Measurements from ENCODE around the gene GREB1L. TPM values are rescaled to one million over a fixed set of nuclear protein-coding genes. Genes with fewer than 3 reads are reported as not detected.
A peak's percentile ranks its signal among the peaks of the same experiment; 100 is the strongest.

GREB1L gene
- total and polyA plus RNA-seq, 2 experiments from 2014 or later = 14.0 to 16.8 TPM

- no peaks in the 10 kb centered on the region for H3K36me3 ChIP-seq (replicated peaks; ENCODE audit: insufficient read depth, low read depth)
- peaks cover 4% of the 10 kb centered on the region for H3K4me1 ChIP-seq (ENCODE audit: insufficient read depth)
- no peaks in the 10 kb centered on the region for H3K9me3 ChIP-seq (ENCODE audit: low read depth)
- no peaks in the 10 kb centered on the region for H3K79me2 ChIP-seq
- no peaks in the 10 kb centered on the region for H4K20me1 ChIP-seq (ENCODE audit: insufficient read depth, poor library complexity, severe bottlenecking)
- peak overlapping the region; percentile 42 for H3K27ac ChIP-seq
- no peak for TF ChIP-seq EZH2phosphoT487 (IDR thresholded peaks at IDR 0.05; ENCODE audit: low read depth, severe bottlenecking, unreplicated experiment)
- no peaks in the 10 kb centered on the region for H3K9me2 ChIP-seq (replicated peaks; ENCODE audit: insufficient read depth)
- 63% methylated on average over 4 of the region's 4 CpGs for WGBS (ENCODE audit: low lambda C conversion rate, missing lambda C conversion rate)
- no peak overlapping the region for H3K4me2 ChIP-seq
- no peaks in the 10 kb centered on the region for H3K27me3 ChIP-seq
- no peak overlapping the region for H2AFZ ChIP-seq
- no peak overlapping the region for H3K4me3 ChIP-seq
- peak; percentile 47 for DNase-seq (ENCODE audit: low spot score)
Observed at GRCh38 chr18:21439431-21439846, 197.4 kb downstream of the GREB1L start.

GRCh38 chr18:21441670-21442069 lies 199.6 kb downstream of the GREB1L start:
- no peak overlapping the region for H3K4me3 ChIP-seq
- 81% methylated on average over 3 of the region's 3 CpGs for WGBS (ENCODE audit: low lambda C conversion rate, missing lambda C conversion rate)
- DNase-seq (ENCODE audit: low spot score) = no peak
- no peaks in the 10 kb centered on the region for H4K20me1 ChIP-seq (ENCODE audit: insufficient read depth, poor library complexity, severe bottlenecking)
- H2AFZ ChIP-seq = no peak overlapping the region
- no peaks in the 10 kb centered on the region for H3K9me3 ChIP-seq (ENCODE audit: low read depth)
- H3K9me2 ChIP-seq (replicated peaks; ENCODE audit: insufficient read depth) = no peaks in the 10 kb centered on the region
- H3K36me3 ChIP-seq (replicated peaks; ENCODE audit: insufficient read depth, low read depth) = no peaks in the 10 kb centered on the region
- no peaks in the 10 kb centered on the region for H3K79me2 ChIP-seq
- no peak overlapping the region for H3K4me2 ChIP-seq
- no peaks in the 10 kb centered on the region for H3K27me3 ChIP-seq
- peaks cover 4% of the 10 kb centered on the region for H3K4me1 ChIP-seq (ENCODE audit: insufficient read depth)
- no peak for TF ChIP-seq CTCF (IDR thresholded peaks at IDR 0.05; ENCODE audit: poor library complexity)
- TF ChIP-seq EZH2 (IDR thresholded peaks at IDR 0.05; ENCODE audit: borderline replicate concordance) = no peak
- no peak for TF ChIP-seq EZH2phosphoT487 (IDR thresholded peaks at IDR 0.05; ENCODE audit: low read depth, severe bottlenecking, unreplicated experiment)
- H3K27ac ChIP-seq = no peak overlapping the region

DNA sequence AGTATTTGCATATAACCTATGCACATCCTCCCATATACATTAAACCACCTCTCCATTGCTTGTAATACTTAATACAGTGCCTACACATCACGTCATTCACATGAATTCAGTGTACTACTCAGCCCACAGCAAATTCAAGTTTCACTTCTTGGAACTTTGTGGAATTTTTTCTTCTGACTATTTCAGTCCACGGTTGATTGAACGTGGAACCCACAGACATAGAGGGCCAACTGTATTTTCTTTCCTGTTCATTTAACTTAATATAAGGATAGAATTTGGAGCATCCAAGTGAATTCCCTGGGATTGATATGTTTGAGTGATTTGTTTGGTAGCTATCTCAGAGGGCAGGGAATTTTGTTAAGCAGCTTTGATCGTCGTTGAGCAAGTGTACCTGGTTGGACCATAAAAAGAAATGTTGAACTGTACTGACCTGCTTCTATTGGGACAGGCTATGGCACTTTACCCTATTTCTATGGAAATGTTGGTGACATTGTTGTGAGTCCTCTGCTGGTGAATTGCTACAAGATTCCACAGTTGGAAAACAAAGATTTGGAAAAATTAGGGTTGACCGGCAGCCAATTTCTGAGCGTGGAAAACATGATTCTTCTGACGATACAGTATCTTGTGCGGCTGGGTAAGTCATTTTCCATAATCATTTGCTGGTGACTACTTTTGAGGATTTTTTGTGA lies 201.9 kb downstream of the GREB1L start:
- WGBS (ENCODE audit: low lambda C conversion rate, missing lambda C conversion rate) = 81% methylated on average over 9 of the region's 9 CpGs
- H3K79me2 ChIP-seq = no peaks in the 10 kb centered on the region

More for the DNA sequence above, 201.9 kb downstream of the GREB1L start:
- Histone ChIP-seq H3K4me1 (ENCODE audit: insufficient read depth) (peaks cover 4% of the 10 kb centered on the region), H2AFZ (no peak overlapping the region), H3K9me2 (replicated peaks; ENCODE audit: insufficient read depth) (no peaks in the 10 kb centered on the region), H4K20me1 (ENCODE audit: insufficient read depth, poor library complexity, severe bottlenecking) (no peaks in the 10 kb centered on the region), H3K9me3 (ENCODE audit: low read depth) (no peaks in the 10 kb centered on the region), H3K36me3 (replicated peaks; ENCODE audit: insufficient read depth, low read depth) (no peaks in the 10 kb centered on the region), H3K27me3 (no peaks in the 10 kb centered on the region), H3K27ac (no peak overlapping the region), H3K4me3 (no peak overlapping the region), H3K4me2 (no peak overlapping the region)
- TF ChIP-seq EZH2 (IDR thresholded peaks at IDR 0.05; ENCODE audit: borderline replicate concordance) (no peak), CTCF (IDR thresholded peaks at IDR 0.05; ENCODE audit: poor library complexity) (no peak), EZH2phosphoT487 (IDR thresholded peaks at IDR 0.05; ENCODE audit: low read depth, severe bottlenecking, unreplicated experiment) (no peak)
- no peak for DNase-seq (ENCODE audit: low spot score)
